HG02610 (cell line): Measurements from ENCODE around the gene TIPRL.
"Not testable (repeated sequence)": the region's sequence is repeated elsewhere in the genome, so short reads cannot be mapped to it uniquely, and the experiment has no call there.

Experiments used
- ATAC-seq: cut with Tn5 transposase; IDR thresholded peaks from one replicate; pipeline ENCODE4 v1.9.1; 2021; ENCODE audit warnings: mild to moderate bottlenecking, moderate library complexity; ENCODE audit not compliant: unreplicated experiment

TIPRL gene

GRCh38 chr1:168178638-168179437 is at the start of gene TIPRL:
TIPRL (plus strand) TSS chr1:168178962; CDS start chr1:168179078, 116 bp downstream.
- peak; percentile 86 for ATAC-seq

- ATAC-seq, result no peak
These were observed 48.8 kb upstream of the TIPRL start for GRCh38 chr1:168129933-168130332.

- no peak for ATAC-seq
These were observed 44.6 kb upstream of the TIPRL start for GRCh38 chr1:168134132-168134531.

- ATAC-seq, result no peak
These were observed 44.1 kb upstream of the TIPRL start for GRCh38 chr1:168134642-168135041.

GRCh38 chr1:168135116-168135920 is 43.4 kb upstream of the TIPRL start:
- ATAC-seq, result no peak

- no peak for ATAC-seq
These were observed 42.6 kb upstream of the TIPRL start for GRCh38 chr1:168135921-168136708.

GRCh38 chr1:168136709-168137514 is 41.9 kb upstream of the TIPRL start, which contains the start of gene GPR161:
GPR161 (minus strand) TSS chr1:168136930; CDS start chr1:168104850, 32,080 bp downstream.
- ATAC-seq, result no peak

GRCh38 chr1:168137515-168137821 is 41.3 kb upstream of the TIPRL start:
- ATAC-seq, result no peak

- ATAC-seq, result no peak
These were observed 40.6 kb upstream of the TIPRL start for GRCh38 chr1:168138134-168138533.

- ATAC-seq, result no peak
These were observed 39.7 kb upstream of the TIPRL start for GRCh38 chr1:168139070-168139469.

GRCh38 chr1:168141871-168142385 is 36.8 kb upstream of the TIPRL start:
- no peak for ATAC-seq

GRCh38 chr1:168145184-168146159 is 33.3 kb upstream of the TIPRL start:
- ATAC-seq, result peak; percentile 88

- no peak for ATAC-seq
These were observed 32.6 kb upstream of the TIPRL start for GRCh38 chr1:168146160-168146539.

GRCh38 chr1:168146626-168147025 is 32.1 kb upstream of the TIPRL start:
- ATAC-seq, result no peak

- peak; percentile 68 for ATAC-seq
These were observed 29.8 kb upstream of the TIPRL start for GRCh38 chr1:168148916-168149315.

GRCh38 chr1:168150283-168150682 is 28.5 kb upstream of the TIPRL start:
- ATAC-seq, result no peak

- no peak for ATAC-seq
These were observed 26.8 kb upstream of the TIPRL start for GRCh38 chr1:168151935-168152334.

- not testable (repeated sequence) for ATAC-seq
These were observed 24.1 kb upstream of the TIPRL start for GRCh38 chr1:168154707-168155106.

- ATAC-seq, result no peak
These were observed 22.9 kb upstream of the TIPRL start for GRCh38 chr1:168155910-168156309.
